ENCODE results near the gene RMND5B.
"Not testable (repeated sequence)": the region's sequence is repeated elsewhere in the genome, so short reads cannot be mapped to it uniquely, and the experiment has no call there.

RMND5B gene

GRCh38 chr5:178126556-178126955 lies 4.3 kb upstream of the RMND5B start:
- no peak for DNase-seq
- in situ Hi-C loops (cut with MboI; ENCODE audit: low pct_unique_long_range_greater_than_20kb, low sequenced_read_pairs): no loop called here

DNA sequence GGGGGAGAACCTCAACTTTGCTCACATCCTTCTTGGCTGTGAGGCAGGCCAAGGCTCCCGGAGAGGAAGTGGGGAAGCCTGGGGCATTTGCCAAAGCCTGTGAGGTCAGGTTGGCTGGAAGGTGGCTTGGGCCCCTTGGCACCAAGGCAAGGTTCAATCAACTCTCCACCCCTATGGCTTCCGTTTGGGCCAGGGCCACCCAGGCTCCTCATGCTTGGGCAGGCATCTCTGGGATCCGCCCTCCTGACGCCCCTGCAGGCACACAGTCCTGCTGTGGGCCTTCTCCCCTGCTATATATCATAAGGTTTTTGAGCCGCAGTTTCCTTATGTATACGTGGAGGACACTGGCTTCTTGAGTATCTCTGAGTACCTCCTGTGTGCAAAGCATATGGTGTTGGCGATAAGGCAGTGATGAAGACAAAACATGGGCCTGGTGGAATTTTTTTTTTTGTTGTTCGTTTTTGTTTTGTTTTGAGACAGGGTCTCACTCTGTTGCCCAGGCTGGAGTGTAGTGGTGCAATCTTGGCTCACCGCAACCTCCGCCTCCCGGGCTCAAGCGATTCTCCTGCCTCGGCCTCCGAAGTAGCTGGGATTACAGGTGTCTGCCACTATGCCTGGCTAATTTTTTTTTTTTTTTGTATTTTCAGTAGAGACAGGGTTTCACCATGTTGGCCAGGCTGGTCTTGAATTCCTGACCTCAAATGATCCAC lies 3.4 kb upstream of the RMND5B start:
- DNase-seq; in situ Hi-C loops (cut with MboI; ENCODE audit: low pct_unique_long_range_greater_than_20kb, low sequenced_read_pairs): not testable (repeated sequence)

GRCh38 chr5:178129296-178129695 lies 1.5 kb upstream of the RMND5B start:
- in situ Hi-C loops (cut with MboI; ENCODE audit: low pct_unique_long_range_greater_than_20kb, low sequenced_read_pairs): no loop called here
- DNase-seq: no peak

- in situ Hi-C loops (cut with MboI; ENCODE audit: low pct_unique_long_range_greater_than_20kb, low sequenced_read_pairs): not testable (repeated sequence)
Measured at GRCh38 chr5:178130234-178130575, 609 bp upstream of the RMND5B start.

DNA sequence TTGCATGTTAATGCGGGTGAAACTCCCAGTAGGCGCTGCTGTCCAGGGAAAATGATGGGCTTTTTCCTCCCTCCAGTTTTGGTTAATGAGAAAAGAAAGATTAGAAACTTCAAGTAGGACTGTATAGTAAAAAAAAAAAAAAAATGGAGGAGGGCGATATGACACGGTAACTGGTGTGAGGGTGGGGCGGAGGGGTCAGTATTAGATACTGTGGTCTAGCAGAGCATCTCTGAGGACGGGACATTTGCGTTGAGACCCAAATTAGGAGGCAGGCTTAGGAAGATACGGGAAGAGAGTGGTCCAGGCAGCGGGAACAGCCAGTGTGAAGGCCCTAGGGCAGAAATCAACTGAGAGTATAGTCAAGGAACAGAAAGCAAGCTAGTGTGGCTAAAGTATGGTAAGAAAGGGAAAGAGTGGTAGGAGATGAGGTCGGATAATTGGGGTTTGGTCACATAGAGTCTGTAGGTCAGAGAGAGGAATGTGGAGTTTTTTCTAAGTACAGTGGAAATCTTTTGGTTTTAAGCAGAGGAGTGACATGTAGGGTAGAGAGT lies 707 bp downstream of the RMND5B start:
- no peak for DNase-seq
- in situ Hi-C loops (cut with MboI; ENCODE audit: low pct_unique_long_range_greater_than_20kb, low sequenced_read_pairs): no loop called here

More at GRCh38 chr5:178130234-178130575, 609 bp upstream of the RMND5B start:
- DNase-seq: not testable (repeated sequence)

GRCh38 chr5:178136990-178137389 lies 6.2 kb downstream of the RMND5B start:
- in situ Hi-C loops (cut with MboI; ENCODE audit: low pct_unique_long_range_greater_than_20kb, low sequenced_read_pairs): no loop called here
- DNase-seq: no peak

- no peak for DNase-seq
- in situ Hi-C loops (cut with MboI; ENCODE audit: low pct_unique_long_range_greater_than_20kb, low sequenced_read_pairs): no loop called here
Measured at GRCh38 chr5:178137991-178138390, 7.2 kb downstream of the RMND5B start.

DNA sequence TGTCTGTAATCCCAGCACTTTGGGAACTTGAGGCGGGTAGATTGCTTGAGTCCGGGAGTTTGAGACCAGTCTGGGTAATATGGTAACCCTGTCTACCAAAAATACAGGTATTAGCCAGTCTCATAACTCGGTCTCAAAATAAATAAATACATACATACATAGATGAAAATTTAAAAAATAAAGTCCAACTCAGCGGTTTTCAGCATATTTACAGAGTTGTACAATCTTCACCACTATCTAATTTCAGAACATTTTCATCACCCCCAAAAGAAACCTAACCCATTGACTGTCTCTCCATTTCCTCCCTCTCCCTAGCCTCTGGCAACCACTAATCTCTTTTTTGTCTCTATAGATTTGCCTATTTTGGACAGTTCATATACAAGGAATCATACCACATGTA lies 10.7 kb downstream of the RMND5B start:
- in situ Hi-C loops (cut with MboI; ENCODE audit: low pct_unique_long_range_greater_than_20kb, low sequenced_read_pairs): no loop called here
- no peak for DNase-seq

DNA sequence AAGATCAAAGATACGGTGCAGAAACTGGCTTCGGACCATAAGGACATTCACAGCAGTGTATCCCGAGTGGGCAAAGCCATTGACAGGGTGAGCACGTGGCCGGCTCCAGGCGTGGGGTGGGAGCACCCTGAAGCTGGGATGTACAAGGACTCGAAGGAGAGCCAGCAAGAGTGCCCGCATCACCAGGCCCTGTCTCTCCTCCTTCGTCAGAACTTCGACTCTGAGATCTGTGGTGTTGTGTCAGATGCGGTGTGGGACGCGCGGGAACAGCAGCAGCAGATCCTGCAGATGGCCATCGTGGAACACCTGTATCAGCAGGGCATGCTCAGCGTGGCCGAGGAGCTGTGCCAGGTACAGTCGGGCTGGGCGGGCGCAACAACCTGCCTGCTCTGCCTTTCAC lies 11.8 kb downstream of the RMND5B start:
- DNase-seq: no peak
- in situ Hi-C loops (cut with MboI; ENCODE audit: low pct_unique_long_range_greater_than_20kb, low sequenced_read_pairs): no loop called here

GRCh38 chr5:178143246-178143645 lies 12.4 kb downstream of the RMND5B start:
- no peak for DNase-seq
- in situ Hi-C loops (cut with MboI; ENCODE audit: low pct_unique_long_range_greater_than_20kb, low sequenced_read_pairs): no loop called here

DNA sequence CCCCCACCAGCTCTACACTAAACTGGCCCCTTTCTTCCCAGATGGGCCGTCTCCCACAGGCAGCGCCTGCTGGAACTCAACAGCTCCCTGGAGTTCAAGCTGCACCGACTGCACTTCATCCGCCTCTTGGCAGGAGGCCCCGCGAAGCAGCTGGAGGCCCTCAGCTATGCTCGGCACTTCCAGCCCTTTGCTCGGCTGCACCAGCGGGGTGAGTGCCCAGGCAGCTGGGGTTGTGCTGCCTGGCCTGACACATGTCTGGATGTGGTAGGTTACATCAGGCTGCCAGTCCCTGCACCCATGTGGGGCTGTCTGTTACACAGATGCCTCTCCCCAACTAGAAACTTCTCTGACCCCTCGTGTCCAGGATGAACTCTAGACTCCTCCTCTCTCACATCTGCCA lies 13.1 kb downstream of the RMND5B start:
- in situ Hi-C loops (cut with MboI; ENCODE audit: low pct_unique_long_range_greater_than_20kb, low sequenced_read_pairs): no loop called here
- no peak for DNase-seq

- in situ Hi-C loops (cut with MboI; ENCODE audit: low pct_unique_long_range_greater_than_20kb, low sequenced_read_pairs): no loop called here
- DNase-seq: peak; percentile 68
Measured at GRCh38 chr5:178145965-178146820, 15.4 kb downstream of the RMND5B start.

GRCh38 chr5:178147406-178147805 lies 16.6 kb downstream of the RMND5B start:
- no peak for DNase-seq

GRCh38 chr5:178149199-178149932 lies 18.6 kb downstream of the RMND5B start:
- no peak for DNase-seq
- in situ Hi-C loops (cut with MboI; ENCODE audit: low pct_unique_long_range_greater_than_20kb, low sequenced_read_pairs): no loop called here

More at GRCh38 chr5:178147406-178147805, 16.6 kb downstream of the RMND5B start:
- in situ Hi-C loops (cut with MboI; ENCODE audit: low pct_unique_long_range_greater_than_20kb, low sequenced_read_pairs): no loop called here

- in situ Hi-C loops (cut with MboI; ENCODE audit: low pct_unique_long_range_greater_than_20kb, low sequenced_read_pairs): loop anchor here (10.0 kb wide), 1 partner anchor 76 kb away; no protein-coding TSS in a partner anchor
- no peak for DNase-seq
Measured at GRCh38 chr5:178150977-178151734, 20.3 kb downstream of the RMND5B start.

DNA sequence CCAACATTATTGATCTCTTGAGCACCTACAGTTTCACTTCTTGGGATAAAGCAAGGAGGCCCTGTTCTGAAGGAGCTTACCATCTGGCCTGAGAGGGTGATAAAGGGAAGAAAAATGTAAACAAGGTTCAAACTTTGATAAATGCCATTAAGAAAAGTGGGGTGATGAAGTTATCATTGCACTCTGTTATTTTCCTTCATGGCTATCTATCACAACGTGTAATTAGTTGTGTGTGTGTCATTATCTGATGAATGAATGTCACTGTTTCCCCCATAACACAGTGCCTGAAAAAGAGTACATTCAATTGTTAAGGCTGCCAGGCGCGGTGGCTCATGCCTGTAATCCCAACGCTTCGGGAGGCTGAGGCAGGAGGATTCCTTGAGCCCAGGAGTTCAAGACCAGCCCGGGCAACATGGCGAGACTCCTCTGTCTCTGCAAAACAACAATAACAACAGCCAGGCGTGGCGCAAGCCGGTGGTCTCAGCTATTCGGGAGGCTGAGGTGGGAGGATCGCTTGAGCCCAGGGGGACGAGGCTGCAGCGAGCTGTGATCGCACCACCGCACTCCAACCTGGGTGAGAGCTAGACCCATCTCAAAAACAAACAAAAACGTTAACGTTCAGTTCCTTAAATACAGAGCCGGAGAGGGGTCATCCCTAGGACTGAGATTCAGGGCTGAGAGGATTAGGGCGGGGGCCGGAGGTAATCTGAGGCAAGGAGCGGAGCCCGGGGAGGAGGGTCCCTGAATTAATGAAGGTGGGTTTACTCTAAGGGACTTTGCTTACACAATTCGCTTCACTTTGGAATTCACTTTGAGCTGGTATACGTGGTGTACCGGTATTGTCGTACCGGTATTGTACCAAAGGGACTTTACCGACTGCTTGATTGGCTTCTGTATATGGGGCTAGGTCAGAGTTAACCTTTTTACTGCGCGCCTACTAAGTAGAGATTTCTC lies 22.0 kb downstream of the RMND5B start:
- DNase-seq: no peak
- in situ Hi-C loops (cut with MboI; ENCODE audit: low pct_unique_long_range_greater_than_20kb, low sequenced_read_pairs): loop anchor here (10.0 kb wide), 1 partner anchor 78 kb away; no protein-coding TSS in a partner anchor

- in situ Hi-C loops (cut with MboI; ENCODE audit: low pct_unique_long_range_greater_than_20kb, low sequenced_read_pairs): loop anchor here (10.0 kb wide), 1 partner anchor 79 kb away; no protein-coding TSS in a partner anchor
Measured at GRCh38 chr5:178153530-178154340, 22.9 kb downstream of the RMND5B start, which contains the start of gene NHP2. Gene NHP2, minus strand, starts transcription at chr5:178153885. Its CDS starts 68 bp downstream, at chr5:178153817.

More at GRCh38 chr5:178153530-178154340, 22.9 kb downstream of the RMND5B start, which contains the start of gene NHP2:
- DNase-seq: peak; percentile 98
